HG03135 (cell line): ENCODE data around the gene XRN2.
"Not testable (repeated sequence)": the region's sequence is repeated elsewhere in the genome, so short reads cannot be mapped to it uniquely, and the experiment has no call there.

Experiments
- ATAC-seq: cut with Tn5 transposase; IDR thresholded peaks from one replicate; pipeline ENCODE4 v1.9.1; 2021; ENCODE audit warnings: mild to moderate bottlenecking, moderate library complexity; ENCODE audit not compliant: unreplicated experiment

XRN2 gene

GRCh38 chr20:21388566-21388965 lies 85.4 kb downstream of the XRN2 start:
- ATAC-seq = no peak

GRCh38 chr20:21389368-21389767 lies 86.2 kb downstream of the XRN2 start:
- no peak for ATAC-seq

GRCh38 chr20:21390768-21391167 lies 87.6 kb downstream of the XRN2 start:
- no peak for ATAC-seq

GRCh38 chr20:21391185-21391971 lies 88.2 kb downstream of the XRN2 start:
- no peak for ATAC-seq

- no peak for ATAC-seq
These were observed 88.8 kb downstream of the XRN2 start for GRCh38 chr20:21391972-21392352.

GRCh38 chr20:21393166-21393565 lies 90.0 kb downstream of the XRN2 start:
- ATAC-seq = no peak

GRCh38 chr20:21393816-21394519 lies 90.8 kb downstream of the XRN2 start:
- ATAC-seq = no peak

GRCh38 chr20:21394551-21394950 lies 91.4 kb downstream of the XRN2 start:
- no peak for ATAC-seq

- no peak for ATAC-seq
These were observed 92.0 kb downstream of the XRN2 start for GRCh38 chr20:21395051-21395665.

GRCh38 chr20:21395666-21396598 lies 92.8 kb downstream of the XRN2 start:
- ATAC-seq = no peak

- no peak for ATAC-seq
These were observed 93.6 kb downstream of the XRN2 start for GRCh38 chr20:21396599-21397340.

GRCh38 chr20:21397341-21398108 lies 94.4 kb downstream of the XRN2 start, which contains the start of gene NKX2-4:
Gene NKX2-4, minus strand, starts transcription at chr20:21397526. Its CDS starts 127 bp downstream, at chr20:21397399.
- no peak for ATAC-seq

GRCh38 chr20:21398109-21399004 lies 95.2 kb downstream of the XRN2 start:
- ATAC-seq = no peak

GRCh38 chr20:21399005-21399475 lies 95.9 kb downstream of the XRN2 start:
- ATAC-seq = no peak

GRCh38 chr20:21411725-21412124 lies 108.6 kb downstream of the XRN2 start:
- no peak for ATAC-seq

- ATAC-seq = not testable (repeated sequence)
These were observed 110.9 kb downstream of the XRN2 start for GRCh38 chr20:21413996-21414395.

- ATAC-seq = not testable (repeated sequence)
These were observed 116.0 kb downstream of the XRN2 start for GRCh38 chr20:21419147-21419546.

- no peak for ATAC-seq
These were observed 118.6 kb downstream of the XRN2 start for GRCh38 chr20:21421601-21422236.
